K562 (cell line): ENCODE data around the gene SRCAP. TPM values are rescaled to one million over a fixed set of nuclear protein-coding genes. Genes with fewer than 3 reads are reported as not detected.
A peak's percentile ranks its signal among the peaks of the same experiment; 100 is the strongest.

Source experiments
- ATAC-seq: fragments of 200-7000 bp; cut with Tn5 transposase; 3 replicates; pipeline ENCODE4 v1.9.1; 2020; ENCODE audit warnings: moderate library complexity
- BruUV-seq: library from RNA; stranded (reverse); fragments of 400-500 nt; replicated peaks from 2 replicates; lab custom pipeline; 2021; lab: Mats Ljungman, UMichigan
- CTCF ChIA-PET: fragments of 300-600 bp; formaldehyde crosslinking; extraction: SDS; loops from one replicate; lab custom pipeline; 2021; ENCODE audit warnings: low intra/inter-chr PET ratio; lab: Yijun Ruan, JAX
- POLR2A ChIA-PET: fragments of 300-600, 350-650 bp; sonication (Branson Sonifier 250); formaldehyde crosslinking; extraction: SDS; loops from one replicate; lab custom pipeline; 2021; ENCODE audit warnings: antibody characterized with exemption, inconsistent platforms; lab: Yijun Ruan, JAX
- DNase-seq, 4 experiments: peaks; one replicate each; pipeline versions ENCODE4 v3.0.0 to v3.0.0-alpha.2; 2011 to 2018; ENCODE audit warnings: low spot score in 3 of 4, mixed read lengths in 3 of 4; ENCODE audit errors: extremely low read depth in 1 of 4
- FAIRE-seq: peaks from 2 replicates; lab custom pipeline; 2011; peaks lifted over from hg19 to GRCh38; lab: Jason Lieb, UNC
- H2AFZ ChIP-seq: 2 replicates; pipeline ENCODE4 v1.6.0; 2011; ENCODE audit warnings: low read depth, low read length, control low read depth, inconsistent platforms
- H3K27ac ChIP-seq: fragments of 200-600 bp; 3 replicates; pipeline ENCODE4 v1.8.0; 2011; ENCODE audit warnings: low read depth, mild to moderate bottlenecking, control low read depth, inconsistent platforms, low read length, moderate library complexity, mixed read lengths; ENCODE audit errors: extremely low read depth
- H3K27me3 ChIP-seq, 2 experiments: fragments of 300-600 bp in 1 of 2; 2 replicates in 1 of 2; 3 replicates in 1 of 2; pipeline versions ENCODE4 v1.6.0 to v1.8.0; 2011; ENCODE audit warnings: inconsistent platforms in 2 of 2, low read length in 2 of 2, mild to moderate bottlenecking in 1 of 2, mixed read lengths in 1 of 2, moderate library complexity in 1 of 2; ENCODE audit not compliant: control insufficient read depth in 2 of 2, insufficient read depth in 2 of 2
- H3K36me3 ChIP-seq: fragments of 300-600 bp; 3 replicates; pipeline ENCODE4 v1.8.0; 2011; ENCODE audit warnings: mild to moderate bottlenecking, low read length, inconsistent platforms; ENCODE audit not compliant: control insufficient read depth, insufficient read depth
- H3K4me1 ChIP-seq, 2 experiments: fragments of 200-600 bp in 1 of 2; replicated peaks in 1 of 2; 2 replicates in 1 of 2; 3 replicates in 1 of 2; pipeline versions ENCODE4 v1.5.1 to v1.8.0; 2011; ENCODE audit warnings: inconsistent platforms in 2 of 2, low read length in 2 of 2, mild to moderate bottlenecking in 1 of 2, mixed read lengths in 1 of 2, moderate library complexity in 1 of 2; ENCODE audit not compliant: control insufficient read depth in 2 of 2, insufficient read depth in 2 of 2
- H3K4me2 ChIP-seq: 2 replicates; pipeline ENCODE4 v1.6.1; 2011; ENCODE audit warnings: low read length, control low read depth, inconsistent platforms, mixed read lengths; ENCODE audit not compliant: insufficient read depth
- H3K4me3 ChIP-seq: fragments of 200-600 bp; sonication (generic), shearing (Covaris generic); 2 replicates; pipeline ENCODE4 v1.5.1; 2016; ENCODE audit warnings: control low read depth, inconsistent platforms
- H3K79me2 ChIP-seq: fragments of 200-600 bp; 3 replicates; pipeline ENCODE4 v1.8.0; 2011; ENCODE audit warnings: low read length, inconsistent platforms; ENCODE audit not compliant: control insufficient read depth, insufficient read depth
- H3K9ac ChIP-seq, 2 experiments: 2 replicates each; pipeline versions ENCODE4 v1.6.0 to v1.6.1; 2011; ENCODE audit warnings: low read depth in 2 of 2, low read length in 2 of 2, control low read depth in 1 of 2, inconsistent platforms in 1 of 2, mild to moderate bottlenecking in 1 of 2, mixed read lengths in 1 of 2; ENCODE audit not compliant: insufficient read depth in 1 of 2
- H3K9me1 ChIP-seq: one replicate; pipeline ENCODE4 v1.6.0; 2011; ENCODE audit warnings: inconsistent platforms, mild to moderate bottlenecking, low read length, moderate library complexity; ENCODE audit not compliant: control insufficient read depth, insufficient read depth
- H3K9me3 ChIP-seq: replicated peaks from 2 replicates; pipeline ENCODE4 v1.5.1; 2011; ENCODE audit warnings: low read depth, low read length, inconsistent platforms; ENCODE audit not compliant: control insufficient read depth, insufficient read depth
- H4K20me1 ChIP-seq: replicated peaks from 2 replicates; pipeline ENCODE4 v1.6.1; 2011; ENCODE audit warnings: low read length, inconsistent platforms, mixed read lengths; ENCODE audit not compliant: control insufficient read depth, insufficient read depth
- BCOR ChIP-seq: fragments of 450-650 bp; IDR thresholded peaks from 2 replicates; pipeline ENCODE4 v1.6.1; 2016
- BRCA1 ChIP-seq, 2 experiments: fragments of 450-650 bp in 1 of 2; sonication (generic) in 1 of 2; formaldehyde crosslinking in 1 of 2; IDR thresholded peaks; 2 replicates each; pipeline versions ENCODE4 v1.5.0 to v1.6.1; 2017 to 2020; ENCODE audit warnings: mild to moderate bottlenecking in 1 of 2, missing genetic modification reagents in 1 of 2
- CCNT2 ChIP-seq: IDR thresholded peaks from 2 replicates; pipeline ENCODE4 v1.6.1; 2011; ENCODE audit warnings: borderline replicate concordance, low read depth, mild to moderate bottlenecking, moderate library complexity, mixed read lengths, low read length; ENCODE audit not compliant: insufficient read length; ENCODE audit errors: extremely low read depth
- CHD1 ChIP-seq: fragments of 200-600 bp; sonication (generic); IDR thresholded peaks from one replicate; pipeline ENCODE4 v1.6.1; 2012; ENCODE audit warnings: mild to moderate bottlenecking, moderate library complexity, low read length, inconsistent platforms
- FIP1L1 ChIP-seq: fragments of 200-400 bp; formaldehyde crosslinking; IDR thresholded peaks from 2 replicates; pipeline ENCODE4 v1.6.1; 2018; ENCODE audit warnings: mild to moderate bottlenecking, low read depth, low read length; ENCODE audit not compliant: poor library complexity, severe bottlenecking
- GABPA ChIP-seq: fragments of 200-800 bp; sonication (Bioruptor generic); conservative IDR thresholded peaks from 2 replicates; pipeline ENCODE4 v1.6.1; 2016; ENCODE audit warnings: low read depth, missing genetic modification characterization, missing compliant biosample characterization
- HDAC1 ChIP-seq, 2 experiments: fragments of 450-650 bp; IDR thresholded peaks; 2 replicates each; pipeline ENCODE4 v1.6.1; 2016 to 2017; ENCODE audit warnings: inconsistent platforms in 1 of 2, mild to moderate bottlenecking in 1 of 2, moderate library complexity in 1 of 2
- MAFG ChIP-seq: fragments of 450-650 bp; conservative IDR thresholded peaks from 2 replicates; pipeline ENCODE4 v1.6.1; 2016; ENCODE audit warnings: missing genetic modification characterization, missing compliant biosample characterization
- MXI1 ChIP-seq: IDR thresholded peaks from 2 replicates; pipeline ENCODE4 v1.6.1; 2011; ENCODE audit warnings: low read depth, mild to moderate bottlenecking, improper control_type of control experiment, low read length
- PHB ChIP-seq: fragments of 250-450 bp; sonication (Bioruptor Pico); IDR thresholded peaks from 2 replicates; pipeline ENCODE4 v1.5.0; 2021
- PML ChIP-seq: IDR thresholded peaks from 2 replicates; pipeline ENCODE4 v1.6.1; 2012; ENCODE audit warnings: low read length, inconsistent platforms
- RBM14 ChIP-seq: fragments of 200-400 bp; formaldehyde crosslinking; IDR thresholded peaks from 2 replicates; pipeline ENCODE4 v1.6.1; 2018; ENCODE audit warnings: low read depth, mild to moderate bottlenecking, low read length, moderate library complexity, borderline replicate concordance; ENCODE audit not compliant: insufficient read depth
- SIX5 ChIP-seq, 2 experiments: IDR thresholded peaks; 2 replicates each; pipeline ENCODE4 v1.6.1; 2011; ENCODE audit warnings: low read length in 2 of 2, borderline replicate concordance in 1 of 2, low read depth in 1 of 2, mild to moderate bottlenecking in 1 of 2, moderate library complexity in 1 of 2; ENCODE audit not compliant: insufficient read depth in 1 of 2
- SMAD1 ChIP-seq: fragments of 150-350 bp; IDR thresholded peaks from 2 replicates; pipeline ENCODE4 v1.6.1; 2014; ENCODE audit warnings: low read length, low read depth; ENCODE audit not compliant: partially characterized antibody
- TAF7 ChIP-seq: fragments of 450-650 bp; IDR thresholded peaks from 2 replicates; pipeline ENCODE4 v1.6.1; 2016; ENCODE audit warnings: missing genetic modification characterization, missing compliant biosample characterization
- ZNF75A ChIP-seq: fragments of 450-650 bp; formaldehyde crosslinking; IDR thresholded peaks from 2 replicates; pipeline ENCODE4 v1.4.0; 2020; ENCODE audit warnings: mild to moderate bottlenecking
- WGBS: fragments of 100-300 bp; shearing (Covaris generic); methylation state at CpG from one replicate; pipeline ENCODE4 v1.1.6; 2016; ENCODE audit warnings: low coverage, mixed read lengths; ENCODE audit not compliant: insufficient coverage; ENCODE audit errors: missing lambda C conversion rate; 5-methylcytosine and 5-hydroxymethylcytosine counted together
- in situ Hi-C: fragments of 300-500 bp; cut with MboI; formaldehyde crosslinking; loops from 4 replicates; pipeline ENCODE4 v1.15.0; 2018; ENCODE audit warnings: inconsistent platforms, mixed read lengths
- intact Hi-C: fragments of 100-400 bp; cut with micrococcal nuclease; formaldehyde crosslinking; loops from 2 replicates; pipeline ENCODE4 v1.14.2; 2022
- polyA plus RNA-seq, 8 experiments: library from polyadenylated mRNA; depleted of rRNA in 4 of 8; stranded (reverse) in 5 of 8; unstranded in 3 of 8; fragments of >200 nt; fragmentation: Nextera tagmentation in 2 of 8; fragmentation: Illumina TruSeq in 1 of 8; extraction: Ambion mirVana in 2 of 8; extraction: Trizol in 1 of 8; gene quantifications; 2 replicates each; pipeline versions ENCODE4 v1.2.1 to v1.2.3, GENCODE V29; 2011 to 2014; ENCODE audit warnings: inconsistent platforms in 1 of 8, missing spikeins in 1 of 8
- total RNA-seq, 7 experiments: library from RNA; depleted of rRNA in 6 of 7; stranded (reverse); fragments of >200 nt in 6 of 7; fragmentation: Illumina TruSeq in 2 of 7; extraction: Trizol in 2 of 7; gene quantifications; 2 replicates each; pipeline versions ENCODE4 v1.2.1 to v1.2.3, GENCODE V29; 2011 to 2021; ENCODE audit warnings: low replicate concordance in 1 of 7
- TF ChIP-seq, protein P1 (sequence below): fragments of 450-650 bp; formaldehyde crosslinking; conservative IDR thresholded peaks from 2 replicates; pipeline ENCODE4 v1.4.0; 2022; ENCODE audit warnings: mild to moderate bottlenecking, missing genetic modification characterization
- TF ChIP-seq, protein P2 (sequence below), 3 experiments: IDR thresholded peaks in 2 of 3; conservative IDR thresholded peaks in 1 of 3; 2 replicates each; pipeline ENCODE4 v1.5.1; 2011 to 2012; ENCODE audit warnings: low read length in 3 of 3, mild to moderate bottlenecking in 3 of 3, control low read depth in 2 of 3, improper control_type of control experiment in 1 of 3, inconsistent platforms in 1 of 3, low read depth in 1 of 3, mixed read lengths in 1 of 3, moderate library complexity in 1 of 3; ENCODE audit not compliant: insufficient read depth in 2 of 3
- TF ChIP-seq, protein P3 (sequence below): fragments of 250-450 bp; sonication (Bioruptor Pico); IDR thresholded peaks from 2 replicates; pipeline ENCODE4 v1.6.1; 2021; ENCODE audit warnings: mild to moderate bottlenecking

SRCAP gene
- total and polyA plus RNA-seq, 9 of the 15 experiments (the other 6 are each of a cell fraction or from before 2014, with no cell fraction given): 0.21 to 62.6 (median 5.8) TPM

DNA sequence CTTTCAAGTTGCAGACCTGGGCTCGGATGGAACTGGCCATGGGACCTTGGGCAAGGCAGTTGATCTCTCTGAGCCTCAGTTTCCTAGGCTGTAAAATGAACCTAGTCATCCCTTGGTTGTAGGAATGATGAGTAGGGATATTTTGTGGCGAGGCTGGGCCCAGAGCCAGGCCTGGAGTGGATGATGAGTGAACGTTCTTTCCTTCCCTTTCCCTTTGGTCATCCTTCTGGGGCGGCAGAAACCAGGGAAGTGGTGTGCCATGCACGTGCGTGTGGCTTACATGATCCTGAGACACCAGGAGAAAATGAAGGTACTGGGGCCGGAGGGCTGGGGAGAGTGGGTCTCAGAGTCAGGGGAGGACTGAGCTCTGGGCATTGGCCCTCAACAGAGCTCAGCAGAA is 32.3 kb upstream of the SRCAP start:
- no peak overlapping the region for H3K27ac ChIP-seq
- no peak for ATAC-seq
- no peaks in the 10 kb centered on the region for H3K9me1 ChIP-seq
- no peak overlapping the region for H2AFZ ChIP-seq
- H3K9me3 ChIP-seq: no peaks in the 10 kb centered on the region
- peaks cover 23% of the 10 kb centered on the region for H3K79me2 ChIP-seq
- ChIA-PET POLR2A (interaction anchor here (0.6 to 2.1 kb wide), 3 partner anchors 8 to 35 kb away, joined by 3 to 6 read pairs (median 5); no protein-coding TSS in a partner anchor), CTCF (no interaction called here)
- H3K9ac ChIP-seq: peak overlapping the region in 1 of 2 experiments; percentile 54; a peak in 1 of 4 replicates
- in situ Hi-C loops (no loop called here), intact Hi-C loops (no loop called here)
- DNase-seq: peak in 1 of 4 experiments; percentile 4
- H4K20me1 ChIP-seq: 0 out of 2 replicates have a peak, but pooled peaks cover 7% of the 10 kb centered on the region
- no peak overlapping the region for H3K4me2 ChIP-seq
- no peak for TF ChIP-seq RBM14
- no peak for TF ChIP-seq MXI1
- no peak for TF ChIP-seq ZNF75A (CRISPR knock-in tag)
- no peak for TF ChIP-seq PML
- no peak for TF ChIP-seq SIX5 (IDR thresholded peaks at IDR 0.05; ENCODE audit: borderline replicate concordance in 1 of 2, insufficient read depth in 1 of 2, low read depth in 1 of 2, low read length in 2 of 2)
- TF ChIP-seq, protein P1, sequence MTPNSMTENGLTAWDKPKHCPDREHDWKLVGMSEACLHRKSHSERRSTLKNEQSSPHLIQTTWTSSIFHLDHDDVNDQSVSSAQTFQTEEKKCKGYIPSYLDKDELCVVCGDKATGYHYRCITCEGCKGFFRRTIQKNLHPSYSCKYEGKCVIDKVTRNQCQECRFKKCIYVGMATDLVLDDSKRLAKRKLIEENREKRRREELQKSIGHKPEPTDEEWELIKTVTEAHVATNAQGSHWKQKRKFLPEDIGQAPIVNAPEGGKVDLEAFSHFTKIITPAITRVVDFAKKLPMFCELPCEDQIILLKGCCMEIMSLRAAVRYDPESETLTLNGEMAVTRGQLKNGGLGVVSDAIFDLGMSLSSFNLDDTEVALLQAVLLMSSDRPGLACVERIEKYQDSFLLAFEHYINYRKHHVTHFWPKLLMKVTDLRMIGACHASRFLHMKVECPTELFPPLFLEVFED: no peak
- TF ChIP-seq, protein P2, sequence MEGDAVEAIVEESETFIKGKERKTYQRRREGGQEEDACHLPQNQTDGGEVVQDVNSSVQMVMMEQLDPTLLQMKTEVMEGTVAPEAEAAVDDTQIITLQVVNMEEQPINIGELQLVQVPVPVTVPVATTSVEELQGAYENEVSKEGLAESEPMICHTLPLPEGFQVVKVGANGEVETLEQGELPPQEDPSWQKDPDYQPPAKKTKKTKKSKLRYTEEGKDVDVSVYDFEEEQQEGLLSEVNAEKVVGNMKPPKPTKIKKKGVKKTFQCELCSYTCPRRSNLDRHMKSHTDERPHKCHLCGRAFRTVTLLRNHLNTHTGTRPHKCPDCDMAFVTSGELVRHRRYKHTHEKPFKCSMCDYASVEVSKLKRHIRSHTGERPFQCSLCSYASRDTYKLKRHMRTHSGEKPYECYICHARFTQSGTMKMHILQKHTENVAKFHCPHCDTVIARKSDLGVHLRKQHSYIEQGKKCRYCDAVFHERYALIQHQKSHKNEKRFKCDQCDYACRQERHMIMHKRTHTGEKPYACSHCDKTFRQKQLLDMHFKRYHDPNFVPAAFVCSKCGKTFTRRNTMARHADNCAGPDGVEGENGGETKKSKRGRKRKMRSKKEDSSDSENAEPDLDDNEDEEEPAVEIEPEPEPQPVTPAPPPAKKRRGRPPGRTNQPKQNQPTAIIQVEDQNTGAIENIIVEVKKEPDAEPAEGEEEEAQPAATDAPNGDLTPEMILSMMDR (IDR thresholded peaks at IDR 0.05 in 2 of 3, conservative IDR thresholded peaks at IDR 0.05 in 1 of 3; ENCODE audit: insufficient read depth in 2 of 3, low read depth in 1 of 3, low read length in 3 of 3): no peak
- TF ChIP-seq, protein P3, sequence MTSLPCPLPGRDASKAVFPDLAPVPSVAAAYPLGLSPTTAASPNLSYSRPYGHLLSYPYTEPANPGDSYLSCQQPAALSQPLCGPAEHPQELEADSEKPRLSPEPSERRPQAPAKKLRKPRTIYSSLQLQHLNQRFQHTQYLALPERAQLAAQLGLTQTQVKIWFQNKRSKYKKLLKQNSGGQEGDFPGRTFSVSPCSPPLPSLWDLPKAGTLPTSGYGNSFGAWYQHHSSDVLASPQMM (CRISPR knock-in tag): no peak
- no peak for TF ChIP-seq PHB (CRISPR knock-in tag)
- TF ChIP-seq HDAC1 (IDR thresholded peaks at IDR 0.05): no peak
- no peak for TF ChIP-seq CHD1
- TF ChIP-seq MAFG: no peak
- TF ChIP-seq CCNT2: no peak
- TF ChIP-seq FIP1L1: no peak
- no peak for TF ChIP-seq BRCA1 (IDR thresholded peaks at IDR 0.05)
- no peak for TF ChIP-seq BRCA1 (CRISPR knock-in tag; IDR thresholded peaks at IDR 0.05)
- no peak for TF ChIP-seq SMAD1
- no peak for TF ChIP-seq GABPA (tag)
- TF ChIP-seq TAF7 (tag): no peak
- no peak for TF ChIP-seq BCOR
- H3K4me1 ChIP-seq: peaks cover 0 to 30% of the 10 kb centered on the region in 2 experiments; a peak in 2 of 5 replicates
- WGBS: 91% methylated on average over 5 of the region's 7 CpGs
- H3K4me3 ChIP-seq: no peak overlapping the region
- FAIRE-seq: no peak
- H3K27me3 ChIP-seq: no peaks in the 10 kb centered on the region
- BruUV-seq: no TSS peak
- peaks cover 89% of the 10 kb centered on the region; the same call in 2 of the 3 replicates for H3K36me3 ChIP-seq
